A549 (cell line): ENCODE measurements around the gene HOXB4. TPM values are rescaled to one million over a fixed set of nuclear protein-coding genes. Genes with fewer than 3 reads are reported as not detected.
A peak's percentile ranks its signal among the peaks of the same experiment; 100 is the strongest.

Experiments used
- ATAC-seq, 2 experiments: fragments of 200-7000 bp in 1 of 2; fragments of >200 bp in 1 of 2; cut with Nextera tagmentation in 1 of 2; cut with Tn5 transposase in 1 of 2; 3 replicates each; pipeline versions ENCODE4 v1.8.0 to v1.9.1; 2018 to 2020; ENCODE audit warnings: mild to moderate bottlenecking in 1 of 2, moderate library complexity in 1 of 2
- CTCF ChIA-PET: fragments of 300-600 bp; sonication (Branson Sonifier 250); formaldehyde crosslinking; extraction: SDS; loops from one replicate; lab custom pipeline; 2021; ENCODE audit warnings: antibody characterized with exemption, inconsistent platforms; lab: Yijun Ruan, JAX
- POLR2A ChIA-PET: fragments of 350-600 bp; formaldehyde crosslinking; extraction: SDS; loops from one replicate; lab custom pipeline; 2021; ENCODE audit warnings: antibody characterized with exemption, inconsistent platforms; lab: Yijun Ruan, JAX
- DNase-seq, 2 experiments: peaks; one replicate each; pipeline versions ENCODE4 v3.0.0 to v3.0.0-alpha.2; 2011 to 2016; ENCODE audit warnings: low read depth in 1 of 2, low spot score in 1 of 2
- FAIRE-seq: peaks from 2 replicates; lab custom pipeline; 2011; peaks lifted over from hg19 to GRCh38; lab: Jason Lieb, UNC
- H3K27ac ChIP-seq, 2 experiments: fragments of >200 bp; sonication (Bioruptor Twin); formaldehyde crosslinking; 3 replicates each; pipeline ENCODE4 v1.5.1; 2016 to 2017
- H3K4me1 ChIP-seq: fragments of >200 bp; sonication (Bioruptor Twin); formaldehyde crosslinking; 3 replicates; pipeline ENCODE4 v1.6.1; 2016
- H3K4me2 ChIP-seq: fragments of >200 bp; sonication (Bioruptor Twin); formaldehyde crosslinking; 3 replicates; pipeline ENCODE4 v1.6.1; 2016
- H3K4me3 ChIP-seq: fragments of >200 bp; sonication (Bioruptor Twin); formaldehyde crosslinking; 3 replicates; pipeline ENCODE4 v1.5.1; 2016
- H3K9me3 ChIP-seq: fragments of >200 bp; sonication (Bioruptor Twin); formaldehyde crosslinking; 3 replicates; pipeline ENCODE4 v1.6.1; 2016
- CBX2 ChIP-seq: fragments of 200-600 bp; sonication (generic); IDR thresholded peaks from 2 replicates; pipeline ENCODE4 v1.6.1; 2016; ENCODE audit warnings: low read depth, mild to moderate bottlenecking, borderline replicate concordance
- CBX8 ChIP-seq: fragments of 200-600 bp; sonication (generic); IDR thresholded peaks from 2 replicates; pipeline ENCODE4 v1.6.1; 2016
- CHD4 ChIP-seq: fragments of 200-600 bp; sonication (generic); IDR thresholded peaks from 2 replicates; pipeline ENCODE4 v1.6.1; 2016; ENCODE audit warnings: antibody characterized with exemption, mild to moderate bottlenecking, borderline replicate concordance
- EP300 ChIP-seq, 2 experiments: fragments of >200 bp; sonication (Bioruptor Twin); formaldehyde crosslinking; IDR thresholded peaks; 2 replicates in 1 of 2; 3 replicates in 1 of 2; pipeline ENCODE4 v1.6.1; 2016 to 2017
- FOSB ChIP-seq: fragments of 250-450 bp; sonication (Bioruptor Pico); IDR thresholded peaks from 2 replicates; pipeline ENCODE4 v1.5.0; 2020; ENCODE audit warnings: mild to moderate bottlenecking, moderate library complexity
- FOSL2 ChIP-seq, 2 experiments: fragments of 450-650 bp in 1 of 2; fragments of >200 bp in 1 of 2; sonication (Bioruptor Twin) in 1 of 2; formaldehyde crosslinking; IDR thresholded peaks; 2 replicates each; pipeline versions ENCODE4 v1.5.0 to v1.6.1; 2016 to 2020; ENCODE audit warnings: mild to moderate bottlenecking in 1 of 2, moderate library complexity in 1 of 2
- HDAC2 ChIP-seq: fragments of 200-600 bp; sonication (generic); IDR thresholded peaks from 2 replicates; pipeline ENCODE4 v1.6.1; 2016
- HEYL ChIP-seq: fragments of 250-450 bp; sonication (Bioruptor Pico); IDR thresholded peaks from 2 replicates; pipeline ENCODE4 v1.8.0; 2021; ENCODE audit warnings: mild to moderate bottlenecking, moderate library complexity
- JUN ChIP-seq, 2 experiments: fragments of >200 bp; sonication (Bioruptor Twin); formaldehyde crosslinking; IDR thresholded peaks; 2 replicates in 1 of 2; 3 replicates in 1 of 2; pipeline ENCODE4 v1.6.1; 2016 to 2017
- JUNB ChIP-seq: fragments of >200 bp; sonication (Bioruptor Twin); formaldehyde crosslinking; IDR thresholded peaks from 2 replicates; pipeline ENCODE4 v1.6.1; 2016
- KDM1A ChIP-seq: fragments of 200-600 bp; sonication (generic); IDR thresholded peaks from 2 replicates; pipeline ENCODE4 v1.6.1; 2016; ENCODE audit warnings: low read depth, mild to moderate bottlenecking
- MAFK ChIP-seq: fragments of 450-650 bp; IDR thresholded peaks from 2 replicates; pipeline ENCODE4 v1.6.1; 2014; ENCODE audit not compliant: partially characterized antibody
- MYC ChIP-seq: IDR thresholded peaks from 2 replicates; pipeline ENCODE4 v1.6.1; 2012; ENCODE audit warnings: mild to moderate bottlenecking, inconsistent platforms, low read length, improper control_type of control experiment, borderline replicate concordance
- NR3C1 ChIP-seq: fragments of >200 bp; sonication (Bioruptor Twin); formaldehyde crosslinking; IDR thresholded peaks from 3 replicates; pipeline ENCODE4 v1.6.1; 2017
- RAD21 ChIP-seq, 2 experiments: fragments of >200 bp in 1 of 2; sonication (Bioruptor Twin) in 1 of 2; formaldehyde crosslinking in 1 of 2; IDR thresholded peaks in 1 of 2; conservative IDR thresholded peaks in 1 of 2; 2 replicates in 1 of 2; 3 replicates in 1 of 2; pipeline ENCODE4 v1.6.1; 2012 to 2018; ENCODE audit warnings: inconsistent platforms in 1 of 2
- RARB ChIP-seq: fragments of 250-450 bp; sonication (Bioruptor Pico); IDR thresholded peaks from 2 replicates; pipeline ENCODE4 v1.8.0; 2021; ENCODE audit warnings: mild to moderate bottlenecking, moderate library complexity
- SREBF2 ChIP-seq: fragments of 450-650 bp; IDR thresholded peaks from 2 replicates; pipeline ENCODE4 v1.6.1; 2014; ENCODE audit warnings: mild to moderate bottlenecking, moderate library complexity
- ZC3H11A ChIP-seq: fragments of 450-650 bp; IDR thresholded peaks from 2 replicates; pipeline ENCODE4 v1.6.1; 2014; ENCODE audit warnings: antibody characterized with exemption, mild to moderate bottlenecking
- ZFP36 ChIP-seq: fragments of 450-650 bp; IDR thresholded peaks from 2 replicates; pipeline ENCODE4 v1.6.1; 2014; ENCODE audit warnings: borderline replicate concordance; ENCODE audit not compliant: partially characterized antibody
- WGBS: methylation state at CpG from one replicate; pipeline ENCODE4 v1.1.6; 2017; ENCODE audit errors: missing lambda C conversion rate; 5-methylcytosine and 5-hydroxymethylcytosine counted together
- polyA plus RNA-seq, 4 experiments: library from polyadenylated mRNA; depleted of rRNA in 3 of 4; stranded (reverse); fragments of >200 nt; fragmentation: RNase III in 1 of 4; extraction: RNeasy Plus Mini Kit Qiagen cat#74134 plus additional on column Dnase treatment in 1 of 4; gene quantifications; 2 replicates in 3 of 4; 3 replicates in 1 of 4; pipeline ENCODE4 v1.2.3, GENCODE V29; 2011 to 2017
- TF ChIP-seq, protein P1 (sequence below): fragments of 200-600 bp; sonication (generic); IDR thresholded peaks from 2 replicates; pipeline ENCODE4 v1.6.1; 2016; ENCODE audit warnings: antibody characterized with exemption, mild to moderate bottlenecking, moderate library complexity

The HOXB4 gene
- polyA plus RNA-seq, 2 of the 4 experiments (the other 2 are of a cell fraction) = 0.30 to 0.74 TPM

DNA sequence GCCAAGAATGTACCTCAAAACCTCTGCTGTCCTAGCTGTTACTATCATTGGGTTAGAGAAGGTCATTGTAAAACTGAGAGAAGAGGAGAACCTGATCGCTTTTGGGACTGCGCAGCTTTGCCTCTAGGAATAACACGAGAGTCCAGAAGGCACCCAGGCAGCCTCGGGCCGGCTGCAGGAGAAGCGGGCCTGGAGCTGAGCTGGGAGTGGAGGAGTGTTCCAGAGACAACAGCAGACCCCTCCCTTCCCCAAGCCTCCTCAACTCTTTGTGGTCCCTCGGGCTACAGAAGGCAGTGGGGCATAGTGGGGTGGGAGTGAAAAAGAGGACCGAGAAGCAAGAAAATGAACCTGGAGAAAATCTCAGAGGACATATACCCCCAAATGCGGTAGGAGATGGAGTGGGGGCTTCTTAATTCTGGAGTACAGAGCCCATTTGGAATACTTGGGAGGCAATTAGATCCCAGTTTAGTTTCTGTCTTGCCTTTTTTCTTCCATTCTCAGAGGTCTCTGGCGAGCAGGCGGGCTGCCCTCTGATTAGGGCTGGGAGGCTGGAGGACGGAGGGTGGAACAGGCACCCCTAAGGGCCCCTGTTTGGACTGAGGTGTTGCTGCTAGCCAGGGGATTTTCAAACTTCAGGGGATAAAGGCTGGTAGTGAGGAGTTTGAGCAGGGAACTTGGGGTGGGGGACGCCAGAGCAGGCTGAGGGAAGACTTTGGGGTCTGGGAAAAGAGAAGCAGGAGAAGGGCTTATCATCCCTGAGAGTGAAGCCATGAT, 19.9 kb downstream of the HOXB4 start:
- FAIRE-seq = no peak
- 91% methylated on average over 13 of the region's 13 CpGs for WGBS
- Histone ChIP-seq H3K9me3 (no peaks in the 10 kb centered on the region), H3K4me3 (no peak overlapping the region), H3K4me2 (no peak overlapping the region), H3K4me1 (peaks cover 31% of the 10 kb centered on the region), H3K27ac (peak overlapping the region in 1 of 2 experiments; percentile 13; a peak in 2 of 6 replicates)
- DNase-seq = no peak
- CTCF ChIA-PET = interaction anchor here (1.0 to 1.5 kb wide), 3 partner anchors 66 to 299 kb away, joined by 3 to 7 read pairs (median 3); no protein-coding TSS in a partner anchor
- TF ChIP-seq EP300 (IDR thresholded peaks at IDR 0.05) (no peak), KDM1A (no peak), NR3C1 (no peak), MYC (no peak), CBX8 (no peak), FOSL2 (IDR thresholded peaks at IDR 0.05) (no peak), FOSL2 (CRISPR knock-in tag; IDR thresholded peaks at IDR 0.05) (no peak), MAFK (no peak), FOSB (CRISPR knock-in tag) (no peak), CBX2 (no peak), CHD4 (no peak), HDAC2 (no peak), JUNB (no peak)
- TF ChIP-seq, protein P1, sequence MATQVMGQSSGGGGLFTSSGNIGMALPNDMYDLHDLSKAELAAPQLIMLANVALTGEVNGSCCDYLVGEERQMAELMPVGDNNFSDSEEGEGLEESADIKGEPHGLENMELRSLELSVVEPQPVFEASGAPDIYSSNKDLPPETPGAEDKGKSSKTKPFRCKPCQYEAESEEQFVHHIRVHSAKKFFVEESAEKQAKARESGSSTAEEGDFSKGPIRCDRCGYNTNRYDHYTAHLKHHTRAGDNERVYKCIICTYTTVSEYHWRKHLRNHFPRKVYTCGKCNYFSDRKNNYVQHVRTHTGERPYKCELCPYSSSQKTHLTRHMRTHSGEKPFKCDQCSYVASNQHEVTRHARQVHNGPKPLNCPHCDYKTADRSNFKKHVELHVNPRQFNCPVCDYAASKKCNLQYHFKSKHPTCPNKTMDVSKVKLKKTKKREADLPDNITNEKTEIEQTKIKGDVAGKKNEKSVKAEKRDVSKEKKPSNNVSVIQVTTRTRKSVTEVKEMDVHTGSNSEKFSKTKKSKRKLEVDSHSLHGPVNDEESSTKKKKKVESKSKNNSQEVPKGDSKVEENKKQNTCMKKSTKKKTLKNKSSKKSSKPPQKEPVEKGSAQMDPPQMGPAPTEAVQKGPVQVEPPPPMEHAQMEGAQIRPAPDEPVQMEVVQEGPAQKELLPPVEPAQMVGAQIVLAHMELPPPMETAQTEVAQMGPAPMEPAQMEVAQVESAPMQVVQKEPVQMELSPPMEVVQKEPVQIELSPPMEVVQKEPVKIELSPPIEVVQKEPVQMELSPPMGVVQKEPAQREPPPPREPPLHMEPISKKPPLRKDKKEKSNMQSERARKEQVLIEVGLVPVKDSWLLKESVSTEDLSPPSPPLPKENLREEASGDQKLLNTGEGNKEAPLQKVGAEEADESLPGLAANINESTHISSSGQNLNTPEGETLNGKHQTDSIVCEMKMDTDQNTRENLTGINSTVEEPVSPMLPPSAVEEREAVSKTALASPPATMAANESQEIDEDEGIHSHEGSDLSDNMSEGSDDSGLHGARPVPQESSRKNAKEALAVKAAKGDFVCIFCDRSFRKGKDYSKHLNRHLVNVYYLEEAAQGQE = no peak
- POLR2A ChIA-PET = no interaction called here
- no peak for ATAC-seq

DNA sequence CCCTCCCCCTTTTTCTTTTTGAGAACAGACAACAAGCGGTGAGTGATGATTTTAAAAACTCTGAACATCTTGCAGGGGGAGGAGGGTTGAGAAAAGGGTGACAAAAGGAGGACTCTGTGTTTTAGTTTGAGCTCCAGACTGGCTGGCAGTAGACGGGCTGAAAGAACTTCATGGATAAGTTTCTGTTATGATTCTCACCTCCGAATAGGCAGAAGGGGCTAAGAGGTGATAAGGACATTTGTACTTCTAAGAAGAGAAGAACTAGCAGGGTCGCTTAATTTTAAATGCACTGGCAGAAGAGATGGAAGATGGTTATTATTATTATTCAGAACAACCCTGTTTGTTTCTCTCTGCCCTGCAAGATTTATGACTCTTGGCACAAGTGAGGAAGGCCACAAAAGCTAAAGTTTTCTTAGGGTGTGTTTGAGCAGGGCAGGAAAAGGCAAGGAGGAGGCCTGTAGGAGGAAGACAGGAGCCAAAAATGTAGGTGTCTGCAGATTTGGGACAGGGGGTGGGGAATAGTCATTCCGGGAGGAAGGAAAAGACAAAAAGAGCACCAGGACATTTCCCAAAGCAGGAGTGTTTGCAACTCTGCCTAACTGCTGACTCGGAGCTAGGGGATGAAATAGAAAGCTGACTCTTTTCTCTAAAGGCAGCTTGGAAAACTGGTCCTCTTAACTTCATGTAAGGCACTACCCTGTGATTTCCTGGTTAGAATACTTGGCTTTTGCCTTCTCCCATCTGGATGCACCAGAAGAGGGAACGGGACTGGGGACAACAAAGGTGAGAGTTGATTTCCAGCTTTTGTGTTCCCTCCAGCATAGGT, 21.4 kb downstream of the HOXB4 start:
- H3K4me2 ChIP-seq = peak overlapping the region; percentile 89
- DNase-seq (no peak), FAIRE-seq (no peak), ATAC-seq (no peak)
- WGBS = 56% methylated on average over 7 of the region's 7 CpGs
- H3K27ac ChIP-seq = peak overlapping the region; percentile 97
- POLR2A ChIA-PET = interaction anchor here (0.7 to 1.9 kb wide), 2 partner anchors 69 to 455 kb away, joined by 3 to 5 read pairs; partner anchors contain the start of gene HOXB9
- TF ChIP-seq FOSL2 (IDR thresholded peaks at IDR 0.05) (no peak), FOSL2 (CRISPR knock-in tag; IDR thresholded peaks at IDR 0.05) (no peak), RARB (CRISPR knock-in tag) (no peak), SREBF2 (no peak), ZFP36 (no peak), JUN (IDR thresholded peaks at IDR 0.05) (no peak), HDAC2 (no peak), RAD21 (conservative IDR thresholded peaks at IDR 0.05 in 1 of 2, IDR thresholded peaks at IDR 0.05 in 1 of 2) (no peak), ZC3H11A (no peak), HEYL (no peak)
- peaks cover 37% of the 10 kb centered on the region for H3K4me1 ChIP-seq
- no peaks in the 10 kb centered on the region for H3K9me3 ChIP-seq
- no peak overlapping the region for H3K4me3 ChIP-seq
- CTCF ChIA-PET = interaction anchor here (0.7 to 3.0 kb wide), 13 partner anchors 16 to 341 kb away, joined by 3 to 11 read pairs (median 3); partner anchors contain the start of gene HOXB5
